ENCODE measurements around the gene DSCAML1.

DSCAML1 gene

DNA sequence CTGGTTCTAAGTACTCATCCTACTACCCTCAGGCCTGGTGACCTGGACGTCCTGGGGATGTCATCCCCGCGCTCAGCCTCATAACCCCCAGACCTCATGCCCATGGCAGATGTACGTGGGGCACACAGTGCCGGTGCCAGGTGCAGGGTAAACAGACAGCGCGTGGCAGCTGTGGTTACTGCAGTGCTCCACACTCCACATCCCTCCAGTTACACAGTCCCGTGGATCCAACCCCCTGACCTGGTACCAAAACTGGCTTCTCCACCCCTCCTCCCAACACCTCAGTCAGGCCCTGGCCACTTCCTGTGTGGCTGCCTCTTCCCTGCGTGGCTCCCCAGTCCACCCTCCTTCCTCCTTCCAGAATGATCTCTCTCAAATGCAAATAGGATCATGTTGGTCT lies 95.2 kb downstream of the DSCAML1 start:
- Histone ChIP-seq H4K91ac (ENCODE audit: low read depth, low read length, poor library complexity) (no peak overlapping the region), H4K8ac (ENCODE audit: low read depth, low read length) (no peak overlapping the region), H2BK120ac (ENCODE audit: low read depth, low read length) (peak overlapping the region; percentile 2), H3K4ac (ENCODE audit: low read length) (no peak overlapping the region), H3K23ac (ENCODE audit: low read depth, low read length, poor library complexity) (no peak overlapping the region), H3K27ac (replicated peaks; ENCODE audit: low read length) (no peak overlapping the region), H3K18ac (ENCODE audit: low read length) (peak overlapping the region; percentile 90), H3K27me3 (ENCODE audit: control insufficient read depth in 3 of 3, insufficient read depth in 3 of 3, low read depth in 1 of 3, low read length in 3 of 3) (peaks cover 0 to 49% (median 0%) of the 10 kb centered on the region in 3 experiments), H3K14ac (ENCODE audit: low read length) (no peak overlapping the region), H3K36me3 (replicated peaks in 1 of 2; ENCODE audit: control insufficient read depth in 2 of 2, insufficient read depth in 2 of 2, low read length in 2 of 2) (no peaks in the 10 kb centered on the region), H2AFZ (ENCODE audit: low read length) (no peak overlapping the region), H2BK12ac (ENCODE audit: low read length) (peak overlapping the region; percentile 51), H2BK5ac (ENCODE audit: low read length) (no peak overlapping the region), H3K79me1 (ENCODE audit: low read depth, low read length) (no peaks in the 10 kb centered on the region), H2BK15ac (ENCODE audit: low read length) (peak overlapping the region; percentile 5), H3K9ac (ENCODE audit: low read depth, low read length, poor library complexity) (no peak overlapping the region), H2AK5ac (ENCODE audit: low read depth, low read length) (peak overlapping the region; percentile 42), H3K4me3 (ENCODE audit: low read length in 2 of 2) (no peak overlapping the region), H3K4me1 (ENCODE audit: control insufficient read depth in 2 of 2, insufficient read depth in 1 of 2, low read depth in 1 of 2, low read length in 2 of 2) (peaks cover 0 to 33% of the 10 kb centered on the region in 2 donors), H3K4me2 (ENCODE audit: insufficient read depth, low read length, poor library complexity, severe bottlenecking) (no peak overlapping the region), H3K9me3 (replicated peaks in 1 of 2; ENCODE audit: control insufficient read depth in 2 of 2, insufficient read depth in 1 of 2, low read depth in 1 of 2, low read length in 2 of 2) (no peaks in the 10 kb centered on the region)
- DNase-seq (ENCODE audit: low spot score): no peak
- no CpG with 5 or more reads among the region's 9 CpGs for WGBS, 2 donors (ENCODE audit: extremely low coverage in 2 of 2, insufficient read length in 2 of 2, insufficient replicate concordance in 1 of 2)

DNA sequence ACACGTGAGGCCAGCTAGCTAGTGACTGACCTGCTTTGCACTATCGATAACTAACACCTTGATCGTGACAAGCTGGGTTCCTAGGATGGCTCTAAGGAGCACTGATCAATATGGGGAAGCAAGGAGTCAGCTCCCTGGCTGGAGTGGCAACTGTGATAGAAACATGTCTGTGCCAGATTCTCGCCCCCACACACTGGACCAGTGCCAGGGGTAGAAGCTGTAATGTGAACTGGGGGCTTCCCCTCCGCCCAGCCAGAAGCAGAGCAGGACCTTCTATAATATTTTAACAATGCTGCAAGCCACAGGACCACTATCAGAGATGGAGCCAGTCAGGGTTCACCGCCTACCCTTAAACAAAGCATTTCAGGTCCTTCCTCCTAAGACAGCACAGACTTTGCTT lies 96.5 kb downstream of the DSCAML1 start:
- Histone ChIP-seq H3K4ac (ENCODE audit: low read length) (no peak overlapping the region), H3K27me3 (ENCODE audit: control insufficient read depth in 3 of 3, insufficient read depth in 3 of 3, low read depth in 1 of 3, low read length in 3 of 3) (peaks cover 0 to 38% (median 0%) of the 10 kb centered on the region in 3 experiments), H3K9ac (ENCODE audit: low read depth, low read length, poor library complexity) (no peak overlapping the region), H3K23ac (ENCODE audit: low read depth, low read length, poor library complexity) (no peak overlapping the region), H3K79me1 (ENCODE audit: low read depth, low read length) (no peaks in the 10 kb centered on the region), H3K36me3 (replicated peaks in 1 of 2; ENCODE audit: control insufficient read depth in 2 of 2, insufficient read depth in 2 of 2, low read length in 2 of 2) (no peaks in the 10 kb centered on the region), H3K4me1 (ENCODE audit: control insufficient read depth in 2 of 2, insufficient read depth in 1 of 2, low read depth in 1 of 2, low read length in 2 of 2) (peaks cover 0 to 29% of the 10 kb centered on the region in 2 donors), H4K91ac (ENCODE audit: low read depth, low read length, poor library complexity) (no peak overlapping the region), H2BK12ac (ENCODE audit: low read length) (no peak overlapping the region), H2AK5ac (ENCODE audit: low read depth, low read length) (peak overlapping the region; percentile 10), H3K18ac (ENCODE audit: low read length) (peak overlapping the region; percentile 83), H3K27ac (replicated peaks; ENCODE audit: low read length) (no peak overlapping the region), H2BK120ac (ENCODE audit: low read depth, low read length) (no peak overlapping the region), H4K8ac (ENCODE audit: low read depth, low read length) (no peak overlapping the region), H2BK15ac (ENCODE audit: low read length) (peak overlapping the region; percentile 42), H2BK5ac (ENCODE audit: low read length) (no peak overlapping the region), H2AFZ (ENCODE audit: low read length) (no peak overlapping the region), H3K9me3 (replicated peaks in 1 of 2; ENCODE audit: control insufficient read depth in 2 of 2, insufficient read depth in 1 of 2, low read depth in 1 of 2, low read length in 2 of 2) (no peaks in the 10 kb centered on the region), H3K4me3 (ENCODE audit: low read length in 2 of 2) (no peak overlapping the region), H3K14ac (ENCODE audit: low read length) (peak overlapping the region; percentile 21), H3K4me2 (ENCODE audit: insufficient read depth, low read length, poor library complexity, severe bottlenecking) (no peak overlapping the region)
- WGBS, 2 donors (ENCODE audit: extremely low coverage in 2 of 2, insufficient read length in 2 of 2, insufficient replicate concordance in 1 of 2): no CpG with 5 or more reads among the region's 6 CpGs
- no peak for DNase-seq (ENCODE audit: low spot score)

DNA sequence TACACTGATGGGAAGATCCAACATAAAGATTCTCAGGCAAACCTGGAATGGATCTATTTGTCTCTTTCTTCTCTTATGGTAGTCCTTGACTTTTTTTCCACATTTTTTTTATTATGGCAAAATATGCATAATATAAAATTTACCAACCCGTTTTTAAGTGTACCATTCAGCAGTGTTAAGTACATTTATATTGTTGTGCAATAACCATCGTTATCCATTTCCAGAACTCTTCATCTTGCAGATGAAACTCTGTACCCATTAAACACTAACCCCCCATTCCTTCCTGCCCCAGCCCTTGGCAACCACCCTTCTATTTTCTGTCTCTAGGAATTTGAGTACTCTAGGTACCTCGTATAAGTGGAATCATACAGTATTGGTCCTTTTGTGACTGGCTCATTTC lies 99.7 kb downstream of the DSCAML1 start:
- no peak overlapping the region for H3K4me3 ChIP-seq (ENCODE audit: low read length in 2 of 2)
- H2BK5ac ChIP-seq (ENCODE audit: low read length): no peak overlapping the region
- no peak overlapping the region for H3K9ac ChIP-seq (ENCODE audit: low read depth, low read length, poor library complexity)
- H2AK5ac ChIP-seq (ENCODE audit: low read depth, low read length): no peak overlapping the region
- no peak overlapping the region for H2AFZ ChIP-seq (ENCODE audit: low read length)
- H3K27me3 ChIP-seq (ENCODE audit: control insufficient read depth in 3 of 3, insufficient read depth in 3 of 3, low read depth in 1 of 3, low read length in 3 of 3): peaks cover 0 to 23% (median 0%) of the 10 kb centered on the region in 3 experiments
- WGBS, 2 donors (ENCODE audit: extremely low coverage in 2 of 2, insufficient read length in 2 of 2, insufficient replicate concordance in 1 of 2): no CpG with 5 or more reads among the region's 3 CpGs
- H4K8ac ChIP-seq (ENCODE audit: low read depth, low read length): no peak overlapping the region
- no peaks in the 10 kb centered on the region for H3K36me3 ChIP-seq (replicated peaks in 1 of 2; ENCODE audit: control insufficient read depth in 2 of 2, insufficient read depth in 2 of 2, low read length in 2 of 2)
- no peak overlapping the region for H3K4me2 ChIP-seq (ENCODE audit: insufficient read depth, low read length, poor library complexity, severe bottlenecking)
- no peaks in the 10 kb centered on the region for H3K9me3 ChIP-seq (replicated peaks in 1 of 2; ENCODE audit: control insufficient read depth in 2 of 2, insufficient read depth in 1 of 2, low read depth in 1 of 2, low read length in 2 of 2)
- no peak overlapping the region for H3K14ac ChIP-seq (ENCODE audit: low read length)
- H3K18ac ChIP-seq (ENCODE audit: low read length): no peak overlapping the region
- no peak overlapping the region for H3K4ac ChIP-seq (ENCODE audit: low read length)
- no peak overlapping the region for H3K23ac ChIP-seq (ENCODE audit: low read depth, low read length, poor library complexity)
- DNase-seq (ENCODE audit: low spot score): no peak
- H3K79me1 ChIP-seq (ENCODE audit: low read depth, low read length): no peaks in the 10 kb centered on the region
- H2BK120ac ChIP-seq (ENCODE audit: low read depth, low read length): no peak overlapping the region
- no peak overlapping the region for H2BK12ac ChIP-seq (ENCODE audit: low read length)
- H3K27ac ChIP-seq (replicated peaks; ENCODE audit: low read length): no peak overlapping the region
- H3K4me1 ChIP-seq (ENCODE audit: control insufficient read depth in 2 of 2, insufficient read depth in 1 of 2, low read depth in 1 of 2, low read length in 2 of 2): peaks cover 0 to 20% of the 10 kb centered on the region in 2 donors
- H2BK15ac ChIP-seq (ENCODE audit: low read length): no peak overlapping the region
- no peak overlapping the region for H4K91ac ChIP-seq (ENCODE audit: low read depth, low read length, poor library complexity)

DNA sequence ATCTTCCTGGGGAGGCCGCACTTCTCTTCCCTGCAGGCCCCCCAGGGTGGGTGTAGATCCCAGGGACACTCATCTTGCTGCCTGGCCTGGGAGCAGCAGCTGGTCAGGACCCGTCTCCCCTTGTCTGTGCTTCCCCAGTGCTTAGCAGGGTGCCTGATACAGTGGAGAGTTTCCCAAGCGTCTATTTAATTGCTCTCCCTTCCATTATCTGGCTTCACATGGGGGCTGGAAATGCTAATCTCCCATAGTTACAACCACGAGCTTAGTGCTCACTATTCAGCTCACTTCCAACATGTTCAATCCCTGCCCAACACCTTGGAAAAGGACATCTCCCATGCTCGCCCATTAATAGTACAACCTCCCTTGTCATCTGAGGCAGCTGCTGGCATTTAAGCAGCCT lies 100.5 kb downstream of the DSCAML1 start:
- Histone ChIP-seq H3K4me1 (ENCODE audit: control insufficient read depth in 2 of 2, insufficient read depth in 1 of 2, low read depth in 1 of 2, low read length in 2 of 2) (peaks cover 0 to 20% of the 10 kb centered on the region in 2 donors), H3K79me1 (ENCODE audit: low read depth, low read length) (no peaks in the 10 kb centered on the region), H3K27ac (replicated peaks; ENCODE audit: low read length) (no peak overlapping the region), H2AK5ac (ENCODE audit: low read depth, low read length) (no peak overlapping the region), H3K4ac (ENCODE audit: low read length) (no peak overlapping the region), H3K4me3 (ENCODE audit: low read length in 2 of 2) (no peak overlapping the region), H2AFZ (ENCODE audit: low read length) (no peak overlapping the region), H2BK12ac (ENCODE audit: low read length) (no peak overlapping the region), H2BK15ac (ENCODE audit: low read length) (no peak overlapping the region), H2BK5ac (ENCODE audit: low read length) (no peak overlapping the region), H3K36me3 (replicated peaks in 1 of 2; ENCODE audit: control insufficient read depth in 2 of 2, insufficient read depth in 2 of 2, low read length in 2 of 2) (no peaks in the 10 kb centered on the region), H3K9me3 (replicated peaks in 1 of 2; ENCODE audit: control insufficient read depth in 2 of 2, insufficient read depth in 1 of 2, low read depth in 1 of 2, low read length in 2 of 2) (no peaks in the 10 kb centered on the region), H3K27me3 (ENCODE audit: control insufficient read depth in 3 of 3, insufficient read depth in 3 of 3, low read depth in 1 of 3, low read length in 3 of 3) (peaks cover 0 to 20% (median 0%) of the 10 kb centered on the region in 3 experiments), H4K91ac (ENCODE audit: low read depth, low read length, poor library complexity) (no peak overlapping the region), H2BK120ac (ENCODE audit: low read depth, low read length) (no peak overlapping the region), H4K8ac (ENCODE audit: low read depth, low read length) (no peak overlapping the region), H3K9ac (ENCODE audit: low read depth, low read length, poor library complexity) (no peak overlapping the region), H3K23ac (ENCODE audit: low read depth, low read length, poor library complexity) (no peak overlapping the region), H3K14ac (ENCODE audit: low read length) (no peak overlapping the region), H3K4me2 (ENCODE audit: insufficient read depth, low read length, poor library complexity, severe bottlenecking) (no peak overlapping the region), H3K18ac (ENCODE audit: low read length) (peak overlapping the region; percentile 73)
- no CpG with 5 or more reads among the region's 5 CpGs for WGBS, 2 donors (ENCODE audit: extremely low coverage in 2 of 2, insufficient read length in 2 of 2, insufficient replicate concordance in 1 of 2)
- no peak for DNase-seq (ENCODE audit: low spot score)
